BLaER1 treated with 17β-estradiol and CSF1 and Interleukin-3, amounts not matched to agents 10 nM and 100 nM (cell line): ENCODE results near the gene SMIM1.

ENCODE experiments used
- H3K27ac ChIP-seq, 11 experiments: shearing (Covaris generic); formaldehyde crosslinking; 2 replicates each; pipeline ENCODE4 v1.8.1; 2022
- H3K27me3 ChIP-seq, 11 experiments: shearing (Covaris generic); formaldehyde crosslinking; 2 replicates each; pipeline ENCODE4 v1.8.1; 2022
- H3K36me3 ChIP-seq, 11 experiments: shearing (Covaris generic); formaldehyde crosslinking; 2 replicates each; pipeline ENCODE4 v1.8.1; 2022
- H3K4me1 ChIP-seq, 10 experiments: shearing (Covaris generic); formaldehyde crosslinking; 2 replicates each; pipeline ENCODE4 v1.8.1; 2022
- H3K4me2 ChIP-seq, 11 experiments: shearing (Covaris generic); formaldehyde crosslinking; 2 replicates each; pipeline ENCODE4 v1.8.1; 2022
- H3K4me3 ChIP-seq, 10 experiments: shearing (Covaris generic); formaldehyde crosslinking; 2 replicates each; pipeline ENCODE4 v1.8.1; 2022
- H3K9ac ChIP-seq, 11 experiments: shearing (Covaris generic); formaldehyde crosslinking; 2 replicates each; pipeline ENCODE4 v1.8.1; 2022
- H3K9me3 ChIP-seq, 11 experiments: shearing (Covaris generic); formaldehyde crosslinking; replicated peaks in 1 of 11; 2 replicates each; pipeline ENCODE4 v1.8.1; 2022
- H4K20me1 ChIP-seq, 11 experiments: shearing (Covaris generic); formaldehyde crosslinking; 2 replicates each; pipeline ENCODE4 v1.8.1; 2022
- Cebpa-rat ChIP-seq, 11 experiments: shearing (Covaris generic); IDR thresholded peaks; 2 replicates each; pipeline ENCODE4 v1.8.1; 2022

Gene SMIM1

DNA sequence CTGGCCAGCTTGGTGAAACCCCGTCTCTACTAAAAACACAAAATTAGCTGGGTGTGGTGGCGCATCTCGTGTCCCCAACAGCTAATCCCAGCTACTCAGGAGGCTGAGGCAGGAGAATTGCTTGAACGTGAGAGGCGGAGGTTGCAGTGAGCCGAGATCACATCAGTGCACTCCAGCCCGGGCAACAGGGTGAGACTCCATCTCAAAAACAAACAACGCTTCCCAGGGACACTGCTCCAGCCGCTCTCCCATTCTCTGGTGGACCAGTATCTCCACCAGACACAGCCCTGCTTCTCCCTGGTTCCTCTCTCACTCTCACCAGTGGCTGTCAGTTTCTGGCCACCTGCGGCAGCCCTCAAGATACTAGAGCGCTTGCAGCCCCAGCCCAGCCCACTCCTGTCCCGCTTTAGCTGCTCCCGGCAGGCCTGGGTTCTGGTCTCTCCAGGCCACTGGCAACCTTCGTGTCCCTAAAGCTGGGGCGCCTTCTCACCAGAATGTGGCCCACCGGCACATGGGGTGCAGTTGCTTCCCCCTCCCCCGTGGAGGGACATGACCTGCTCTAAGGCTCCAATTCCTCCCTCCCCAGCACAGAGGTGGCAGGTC is 44.7 kb downstream of the SMIM1 start:
- no peak for TF ChIP-seq Cebpa-rat (IDR thresholded peaks at IDR 0.05)
- Histone ChIP-seq H3K9me3 (no peaks in the 10 kb centered on the region), H3K4me2 (no peak overlapping the region), H3K27me3 (no peaks in the 10 kb centered on the region), H3K9ac (no peak overlapping the region), H3K36me3 (peaks cover 11 to 57% (median 33%) of the 10 kb centered on the region in 11 experiments), H3K4me3 (no peak overlapping the region), H3K27ac (no peak overlapping the region), H4K20me1 (peaks cover 0 to 35% (median 0%) of the 10 kb centered on the region in 11 experiments; a peak in 5 of 22 replicates), H3K4me1 (peaks cover 18 to 36% (median 27%) of the 10 kb centered on the region in 10 experiments)

DNA sequence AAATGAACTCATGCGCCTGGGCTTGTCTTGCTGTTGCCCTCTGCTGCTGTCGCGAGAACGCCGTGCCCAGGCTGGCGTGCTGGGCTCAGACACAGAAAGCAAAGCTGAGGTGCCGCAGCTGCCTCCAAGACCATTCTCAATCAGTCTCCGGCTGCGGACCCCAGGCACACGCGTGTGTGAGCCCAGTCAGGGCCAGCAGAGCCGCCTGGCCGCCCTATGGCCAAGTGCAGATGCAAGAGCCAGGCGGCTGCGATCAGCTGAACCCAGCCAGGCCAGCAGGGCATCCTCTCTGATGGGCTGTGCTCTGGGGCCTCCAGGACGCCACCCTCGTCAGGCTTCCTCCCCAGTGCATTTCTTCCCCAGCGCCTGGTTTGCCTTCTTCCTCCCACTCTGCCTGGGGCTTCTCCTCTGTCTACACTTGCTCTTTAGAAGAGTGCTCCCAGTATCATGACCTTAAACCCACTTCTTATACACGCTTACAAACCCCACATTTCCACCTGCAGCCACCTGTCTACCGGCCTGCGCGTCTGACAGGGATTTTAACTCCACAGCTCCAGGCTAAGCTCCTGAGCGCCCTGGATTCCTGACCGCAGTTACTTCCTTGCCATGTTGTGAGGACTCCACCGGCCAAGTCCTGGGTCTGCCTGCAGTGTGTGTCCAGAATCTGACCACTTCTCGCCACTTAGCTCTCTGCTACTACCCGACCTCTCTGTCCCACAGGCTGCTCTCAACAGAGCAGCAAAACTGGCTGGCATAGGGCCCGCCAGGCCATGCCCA is 45.5 kb downstream of the SMIM1 start:
- Histone ChIP-seq H4K20me1 (peaks cover 0 to 38% (median 0%) of the 10 kb centered on the region in 11 experiments; a peak in 5 of 22 replicates), H3K4me1 (peaks cover 22 to 44% (median 33%) of the 10 kb centered on the region in 10 experiments), H3K27me3 (no peaks in the 10 kb centered on the region), H3K9ac (no peak overlapping the region), H3K27ac (no peak overlapping the region), H3K4me3 (no peak overlapping the region), H3K4me2 (no peak overlapping the region), H3K36me3 (peaks cover 15 to 62% (median 41%) of the 10 kb centered on the region in 11 experiments), H3K9me3 (no peaks in the 10 kb centered on the region)
- TF ChIP-seq Cebpa-rat (IDR thresholded peaks at IDR 0.05), result no peak

DNA sequence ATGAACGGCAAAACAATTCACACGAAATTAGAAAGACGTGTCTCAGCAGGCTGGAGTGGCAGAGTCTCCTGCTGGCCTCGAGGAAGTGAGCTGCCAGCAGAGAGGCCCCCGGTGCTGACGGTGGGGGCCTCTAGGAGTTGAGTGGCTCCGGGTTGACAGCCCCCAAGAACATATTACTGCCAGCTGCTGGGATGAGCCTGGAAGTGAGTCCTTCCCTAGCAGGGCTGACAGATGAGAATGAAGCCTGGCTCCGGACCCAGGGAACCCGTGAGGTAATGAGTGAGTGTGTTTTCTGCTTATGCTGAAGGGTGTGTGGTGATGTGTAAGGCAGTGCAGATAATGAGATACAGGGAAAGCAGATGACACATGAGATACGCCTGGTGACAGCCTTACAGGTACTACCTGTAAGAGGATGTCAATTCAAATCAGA is 47.2 kb downstream of the SMIM1 start:
- peak overlapping the region in 2 of 11 experiments; percentile 65 to 85; a peak in 3 of 22 replicates for H3K4me2 ChIP-seq
- H3K9ac ChIP-seq, result no peak overlapping the region
- no peak for TF ChIP-seq Cebpa-rat (IDR thresholded peaks at IDR 0.05)
- H3K27me3 ChIP-seq, result no peaks in the 10 kb centered on the region
- no peaks in the 10 kb centered on the region for H3K9me3 ChIP-seq
- H4K20me1 ChIP-seq, result peaks cover 0 to 34% (median 0%) of the 10 kb centered on the region in 11 experiments; a peak in 5 of 22 replicates
- no peak overlapping the region for H3K4me3 ChIP-seq
- H3K27ac ChIP-seq, result no peak overlapping the region
- H3K36me3 ChIP-seq, result peaks cover 16 to 71% (median 42%) of the 10 kb centered on the region in 11 experiments
- peaks cover 22 to 46% (median 33%) of the 10 kb centered on the region in 10 experiments for H3K4me1 ChIP-seq

DNA sequence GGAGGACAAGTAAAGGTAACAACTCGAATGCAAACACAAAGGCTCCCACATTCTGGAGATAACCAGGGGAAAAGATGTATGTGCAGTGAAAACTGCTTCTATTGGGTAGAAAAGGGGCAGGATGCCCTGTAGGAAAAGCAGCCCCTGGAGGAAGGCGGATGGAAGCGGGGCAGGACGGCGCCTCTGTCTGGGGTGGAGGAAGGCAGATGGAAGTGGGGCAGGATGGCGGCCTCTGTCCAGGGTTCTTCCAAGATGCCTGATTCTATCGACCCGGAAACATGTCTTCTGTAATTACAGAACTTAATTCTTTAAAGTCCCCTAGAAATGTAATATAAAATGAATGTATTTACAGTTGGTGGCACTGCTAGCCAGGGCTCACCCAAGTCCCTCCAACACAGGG is 47.8 kb downstream of the SMIM1 start:
- Histone ChIP-seq H3K9me3 (no peaks in the 10 kb centered on the region), H3K4me2 (peak overlapping the region; percentile 9 to 87 (median 80); a peak in 20 of 22 replicates), H4K20me1 (peaks cover 0 to 28% (median 0%) of the 10 kb centered on the region in 11 experiments; a peak in 5 of 22 replicates), H3K27me3 (no peaks in the 10 kb centered on the region), H3K4me1 (peaks cover 22 to 47% (median 35%) of the 10 kb centered on the region in 10 experiments), H3K9ac (0 out of 22 replicates have a peak overlapping the region, but pooled peaks of 1 of the 11 experiments have one; percentile 14), H3K27ac (peak overlapping the region in 4 of 11 experiments; percentile 34 to 52 (median 38); a peak in 2 of 22 replicates), H3K36me3 (peaks cover 13 to 69% (median 41%) of the 10 kb centered on the region in 11 experiments; a peak in 21 of 22 replicates), H3K4me3 (no peak overlapping the region)
- no peak for TF ChIP-seq Cebpa-rat (IDR thresholded peaks at IDR 0.05)

DNA sequence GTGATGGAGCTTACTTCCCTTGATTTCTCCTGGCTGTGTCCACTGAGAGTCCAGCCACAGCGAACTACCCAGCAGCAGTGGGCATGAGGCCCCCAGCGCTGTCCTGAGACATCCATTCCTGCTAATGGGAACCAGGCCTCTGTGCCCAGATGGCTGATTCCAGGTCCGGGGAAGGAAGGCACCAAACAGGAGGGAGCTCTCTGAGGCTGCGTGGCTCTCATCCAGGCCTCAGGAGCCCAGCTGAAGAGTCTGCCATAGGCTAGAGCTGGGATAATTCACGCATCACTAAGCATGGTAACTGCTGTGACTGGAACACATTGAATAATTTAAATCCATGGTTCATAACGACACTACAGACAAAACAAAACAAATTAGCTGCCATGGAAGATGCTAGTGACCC is 48.5 kb downstream of the SMIM1 start:
- TF ChIP-seq Cebpa-rat (IDR thresholded peaks at IDR 0.05), result no peak
- no peak overlapping the region for H3K4me3 ChIP-seq
- peak overlapping the region in 7 of 11 experiments; percentile 16 to 52 (median 39); a peak in 11 of 22 replicates for H3K27ac ChIP-seq
- peaks cover 19 to 69% (median 43%) of the 10 kb centered on the region in 11 experiments for H3K36me3 ChIP-seq
- no peaks in the 10 kb centered on the region for H3K27me3 ChIP-seq
- peak overlapping the region; percentile 9 to 87 (median 80); a peak in 20 of 22 replicates for H3K4me2 ChIP-seq
- peak overlapping the region in 4 of 11 experiments; percentile 5 to 32 (median 20); a peak in 3 of 22 replicates for H3K9ac ChIP-seq
- H3K9me3 ChIP-seq, result no peaks in the 10 kb centered on the region
- peaks cover 22 to 47% (median 41%) of the 10 kb centered on the region in 10 experiments for H3K4me1 ChIP-seq
- peaks cover 0 to 26% (median 0%) of the 10 kb centered on the region in 11 experiments; a peak in 5 of 22 replicates for H4K20me1 ChIP-seq

DNA sequence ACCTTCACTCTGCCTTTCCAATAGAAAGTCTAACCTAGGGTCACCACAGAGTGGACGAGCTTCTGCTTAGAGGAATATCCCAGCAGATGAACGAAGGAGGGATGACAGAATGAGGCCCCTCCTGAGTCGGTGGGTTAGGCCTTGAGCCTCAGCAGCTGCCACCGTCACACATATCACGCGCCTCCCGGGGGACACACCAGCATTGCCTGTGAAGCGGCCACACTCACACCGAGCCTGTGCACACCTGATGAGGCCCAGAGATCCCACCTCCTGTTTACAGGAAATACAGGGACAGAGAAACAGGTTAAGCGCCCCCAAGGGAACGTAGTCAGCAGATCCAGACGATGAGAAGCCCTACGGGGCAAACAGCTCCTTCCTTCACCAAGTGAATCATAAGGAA is 48.9 kb downstream of the SMIM1 start:
- Histone ChIP-seq H3K9me3 (no peaks in the 10 kb centered on the region), H3K4me1 (peaks cover 22 to 49% (median 46%) of the 10 kb centered on the region in 10 experiments), H3K4me3 (no peak overlapping the region), H3K4me2 (peak overlapping the region in 10 of 11 experiments; percentile 29 to 87 (median 81); a peak in 19 of 22 replicates), H3K27me3 (no peaks in the 10 kb centered on the region), H4K20me1 (peaks cover 0 to 22% (median 0%) of the 10 kb centered on the region in 11 experiments; a peak in 4 of 22 replicates), H3K9ac (peak overlapping the region in 6 of 11 experiments; percentile 5 to 32 (median 18); a peak in 5 of 22 replicates), H3K27ac (peak overlapping the region in 7 of 11 experiments; percentile 16 to 52 (median 39); a peak in 12 of 22 replicates), H3K36me3 (peaks cover 22 to 69% (median 41%) of the 10 kb centered on the region in 11 experiments)
- no peak for TF ChIP-seq Cebpa-rat (IDR thresholded peaks at IDR 0.05)

DNA sequence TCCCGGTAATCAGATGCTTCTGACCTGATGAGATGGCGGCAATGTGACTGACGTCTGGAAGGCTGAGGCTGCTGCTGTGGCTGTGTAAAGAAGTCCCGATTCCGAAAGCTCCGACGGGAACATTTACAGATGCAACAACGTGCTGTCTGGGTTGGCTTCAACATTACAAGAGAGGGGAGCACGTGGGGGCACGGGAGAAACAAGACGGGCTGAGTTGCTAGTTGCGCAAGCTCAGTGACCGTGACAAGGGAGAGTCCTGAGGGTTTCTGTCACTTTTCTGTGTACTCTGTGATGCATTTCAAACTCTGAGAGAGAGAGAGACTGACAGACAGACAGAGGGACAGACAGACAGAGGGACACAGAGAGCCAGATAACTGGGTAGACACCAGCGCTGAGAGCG is 49.4 kb downstream of the SMIM1 start:
- Histone ChIP-seq H4K20me1 (peaks cover 0 to 17% (median 0%) of the 10 kb centered on the region in 11 experiments; a peak in 3 of 22 replicates), H3K4me3 (no peak overlapping the region), H3K4me1 (peaks cover 22 to 49% (median 46%) of the 10 kb centered on the region in 10 experiments), H3K27me3 (no peaks in the 10 kb centered on the region), H3K9me3 (no peaks in the 10 kb centered on the region), H3K27ac (peak overlapping the region in 7 of 11 experiments; percentile 16 to 52 (median 39); a peak in 10 of 22 replicates), H3K4me2 (peak overlapping the region; percentile 12 to 87 (median 80); a peak in 20 of 22 replicates), H3K36me3 (peaks cover 26 to 71% (median 43%) of the 10 kb centered on the region in 11 experiments), H3K9ac (peak overlapping the region in 6 of 11 experiments; percentile 5 to 34 (median 20); a peak in 7 of 22 replicates)
- peak in 7 of 11 experiments; percentile 13 to 66 (median 48); a peak in 9 of 22 replicates for TF ChIP-seq Cebpa-rat (IDR thresholded peaks at IDR 0.05)

DNA sequence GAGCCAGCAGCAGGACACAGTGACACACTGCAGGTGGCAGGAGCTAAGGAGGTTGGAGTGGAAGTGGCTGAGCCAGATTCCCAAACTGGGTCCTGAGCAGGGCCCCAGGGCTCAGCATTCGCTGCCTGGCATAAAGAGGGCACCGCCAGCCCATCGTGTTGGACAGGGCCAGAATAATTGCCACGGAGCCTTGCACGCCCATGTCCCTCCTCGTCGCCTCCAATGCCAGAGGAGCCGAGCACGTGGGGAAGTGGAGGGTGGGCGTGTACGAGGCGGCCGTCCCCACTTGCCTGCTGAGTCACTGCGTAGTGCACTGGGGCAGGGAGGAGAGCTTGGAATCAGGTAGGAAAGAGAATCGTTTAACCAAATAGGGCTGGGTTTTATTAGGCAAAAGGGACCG is 49.9 kb downstream of the SMIM1 start:
- peaks cover 30 to 76% (median 48%) of the 10 kb centered on the region in 11 experiments for H3K36me3 ChIP-seq
- H3K4me3 ChIP-seq, result no peak overlapping the region

More for the DNA sequence above, 49.9 kb downstream of the SMIM1 start:
- no peaks in the 10 kb centered on the region for H3K27me3 ChIP-seq
- peaks cover 0 to 16% (median 0%) of the 10 kb centered on the region in 11 experiments; a peak in 3 of 22 replicates for H4K20me1 ChIP-seq
- no peak for TF ChIP-seq Cebpa-rat (IDR thresholded peaks at IDR 0.05)
- peak overlapping the region in 5 of 11 experiments; percentile 5 to 34 (median 22); a peak in 4 of 22 replicates for H3K9ac ChIP-seq
- peak overlapping the region in 6 of 11 experiments; percentile 16 to 52 (median 40); a peak in 4 of 22 replicates for H3K27ac ChIP-seq
- peak overlapping the region; percentile 12 to 87 (median 80); a peak in 21 of 22 replicates for H3K4me2 ChIP-seq
- H3K4me1 ChIP-seq, result peaks cover 22 to 49% (median 46%) of the 10 kb centered on the region in 10 experiments
- H3K9me3 ChIP-seq, result no peaks in the 10 kb centered on the region
